B cell (primary cell): ENCODE measurements around the gene PRKCA.

Experiments
- CTCF ChIP-seq: fragments of 200-600 bp; IDR thresholded peaks from one replicate; pipeline ENCODE4 v1.8.0; 2022; ENCODE audit warnings: antibody characterized with exemption, mild to moderate bottlenecking
- EZH2 ChIP-seq: IDR thresholded peaks from 2 replicates; pipeline ENCODE4 v1.6.1; 2012; ENCODE audit warnings: borderline replicate concordance, low read depth, mild to moderate bottlenecking, moderate library complexity, low read length; ENCODE audit not compliant: insufficient read depth, poor library complexity, severe bottlenecking

GRCh38 chr17:66726371-66726770 is 424.0 kb downstream of the PRKCA start:
- no peak for TF ChIP-seq CTCF
- TF ChIP-seq EZH2: no peak
